GM10266 (cell line): ENCODE data around the gene ABCB11.
A peak's percentile ranks its signal among the peaks of the same experiment; 100 is the strongest.
"Not testable (repeated sequence)": the region's sequence is repeated elsewhere in the genome, so short reads cannot be mapped to it uniquely, and the experiment has no call there.

ENCODE experiments used
- DNase-seq: peaks from one replicate; pipeline ENCODE4 v3.0.0; 2012; ENCODE audit errors: extremely low spot score
- CTCF ChIP-seq: IDR thresholded peaks from 2 replicates; pipeline ENCODE4 v1.5.1; 2012; ENCODE audit warnings: mild to moderate bottlenecking, low read depth; ENCODE audit not compliant: control insufficient read depth, insufficient read depth; ENCODE audit errors: missing control alignments

Gene ABCB11

GRCh38 chr2:168934826-168935225 lies 96.3 kb downstream of the ABCB11 start:
- no peak for DNase-seq
- no peak for TF ChIP-seq CTCF

GRCh38 chr2:168932174-168932573 lies 99.0 kb downstream of the ABCB11 start:
- DNase-seq, result not testable (repeated sequence)

GRCh38 chr2:168930242-168930641 lies 100.9 kb downstream of the ABCB11 start:
- no peak for DNase-seq
- TF ChIP-seq CTCF, result no peak

GRCh38 chr2:168929031-168929430 lies 102.1 kb downstream of the ABCB11 start:
- no peak for TF ChIP-seq CTCF
- DNase-seq, result no peak

GRCh38 chr2:168928113-168928831 lies 102.9 kb downstream of the ABCB11 start:
- no peak for TF ChIP-seq CTCF
- DNase-seq, result no peak

- no peak for DNase-seq
- no peak for TF ChIP-seq CTCF
Observed at GRCh38 chr2:168926621-168927386, 104.3 kb downstream of the ABCB11 start.

GRCh38 chr2:168920504-168921157 lies 110.5 kb downstream of the ABCB11 start:
- peak; percentile 55 for TF ChIP-seq CTCF
- peak; percentile 27 for DNase-seq
